Esophagus mucosa (tissue), 1 donor: Measurements from ENCODE around the gene SMARCA5. TPM values are rescaled to one million over a fixed set of nuclear protein-coding genes. Genes with fewer than 3 reads are reported as not detected.

Experiments used
- ATAC-seq: fragments of 200-7000 bp; cut with Tn5 transposase; one replicate; pipeline ENCODE4 v1.9.1; 2020
- total RNA-seq: library from RNA; stranded (reverse); gene quantifications from one replicate; pipeline ENCODE4 v1.2.4, GENCODE V29; 2023
- donor health status: DM: yes; HTN: yes; CAD: no.

Gene SMARCA5
- total RNA-seq, 1 donor from 2014 or later = 17.9 TPM

DNA sequence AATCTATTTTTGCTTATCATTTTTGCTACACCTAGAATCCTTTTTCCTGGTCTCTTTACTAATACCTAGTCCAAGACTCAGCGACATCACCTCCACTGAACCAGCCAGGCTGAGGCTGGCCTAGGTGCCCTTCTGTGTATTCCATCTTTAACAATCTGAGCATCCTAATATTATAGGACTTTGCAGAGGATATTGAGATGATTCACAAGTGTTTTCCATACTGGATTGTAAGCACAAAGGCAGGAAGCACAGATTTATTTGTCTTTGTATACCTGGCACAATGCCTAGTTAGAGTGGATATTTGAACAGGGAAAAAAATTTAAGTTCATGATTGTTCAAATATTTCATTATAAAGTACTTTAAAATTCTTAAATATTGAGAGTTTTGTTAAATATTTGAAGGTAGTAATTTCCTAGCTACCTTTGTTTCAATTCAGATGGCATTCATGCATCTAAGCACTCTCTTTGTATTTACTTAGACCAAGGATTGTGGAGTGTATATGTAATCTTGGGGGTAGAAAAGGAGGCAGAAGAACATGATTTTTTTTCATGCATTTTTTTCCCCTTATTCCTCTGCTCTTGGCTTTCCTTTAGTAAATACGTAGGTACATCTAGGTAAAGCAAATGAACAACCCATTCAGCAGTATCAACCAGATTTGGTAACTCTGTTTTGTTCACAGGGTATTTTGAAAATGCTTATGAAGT is 18.4 kb downstream of the SMARCA5 start:
- no peak for ATAC-seq

DNA sequence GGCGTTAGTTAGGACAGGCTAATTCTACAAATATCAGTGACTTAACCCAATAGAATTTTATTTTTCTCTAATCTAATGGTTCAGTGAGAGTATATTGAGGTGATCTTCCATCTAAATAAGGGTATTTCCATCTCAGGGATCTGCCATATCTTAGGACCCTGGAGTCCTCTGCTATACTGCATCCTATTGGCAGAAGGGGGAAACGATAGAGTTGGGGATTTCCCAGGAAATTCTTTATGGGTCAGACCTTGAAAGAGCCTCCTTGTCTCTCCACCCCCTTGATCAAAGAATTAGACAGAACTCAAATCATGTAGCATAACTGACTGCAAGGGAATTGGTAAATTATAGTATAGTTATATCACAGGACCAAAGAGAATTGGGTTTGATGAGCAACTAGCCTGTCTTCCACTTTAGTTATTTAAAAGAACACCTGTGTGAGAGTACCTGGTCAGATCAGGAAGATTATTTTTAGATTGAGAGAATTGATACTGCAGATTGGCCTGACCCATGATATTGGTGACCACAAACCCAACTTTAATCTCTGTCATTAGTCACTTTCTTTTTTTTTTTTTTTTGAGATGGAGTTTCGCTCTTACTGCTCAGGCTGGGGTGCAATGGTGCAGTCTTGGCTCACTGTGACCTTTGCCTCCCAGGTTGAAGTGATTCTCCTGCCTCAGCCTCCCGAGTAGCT is 25.6 kb downstream of the SMARCA5 start:
- ATAC-seq = no peak

- ATAC-seq = no peak
These were observed 26.1 kb downstream of the SMARCA5 start for GRCh38 chr4:143539670-143540023.

GRCh38 chr4:143549928-143550327 is 36.4 kb downstream of the SMARCA5 start:
- no peak for ATAC-seq

DNA sequence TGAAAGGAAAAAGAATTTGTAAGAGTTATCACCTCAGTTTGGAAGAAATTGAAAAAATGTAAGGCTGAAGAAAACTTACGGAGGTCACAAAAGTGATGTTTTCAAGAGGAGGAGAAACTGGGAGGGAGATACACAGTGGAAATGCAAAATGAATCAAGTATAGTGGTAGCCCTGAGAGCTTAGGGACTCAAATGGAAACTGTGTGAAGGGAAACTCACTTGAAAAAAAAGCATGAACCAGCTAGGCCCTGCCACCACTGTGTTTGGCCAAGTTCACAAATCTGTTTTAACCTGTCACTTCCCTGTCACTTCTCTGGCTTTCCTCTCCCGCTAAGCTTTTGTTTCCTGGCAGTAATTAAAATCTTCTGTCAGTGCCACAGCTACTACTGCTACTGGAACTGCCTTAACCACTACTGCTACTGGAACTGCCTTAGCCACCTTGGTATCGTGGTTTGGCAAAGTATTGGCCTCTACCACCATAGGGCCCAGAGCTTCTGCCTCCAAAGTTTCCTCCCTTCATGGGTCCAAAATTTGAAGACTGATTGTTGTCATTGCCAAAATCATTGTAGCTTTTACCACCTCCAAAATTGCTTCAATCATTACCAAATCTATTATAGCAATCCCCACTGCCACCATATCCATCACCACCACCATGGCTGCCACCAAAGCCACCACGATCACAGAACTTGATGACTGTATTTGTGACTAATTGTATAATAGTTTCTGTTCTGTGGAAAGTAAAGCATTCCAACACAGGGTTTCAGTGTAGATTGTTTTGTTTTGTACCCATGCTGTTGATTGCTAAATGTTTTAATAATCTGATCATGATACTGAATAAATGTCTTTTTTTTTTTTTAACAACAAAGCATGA is 41.5 kb downstream of the SMARCA5 start:
- no peak for ATAC-seq

- ATAC-seq = peak; percentile 41
These were observed 42.2 kb downstream of the SMARCA5 start for GRCh38 chr4:143555676-143556075.

DNA sequence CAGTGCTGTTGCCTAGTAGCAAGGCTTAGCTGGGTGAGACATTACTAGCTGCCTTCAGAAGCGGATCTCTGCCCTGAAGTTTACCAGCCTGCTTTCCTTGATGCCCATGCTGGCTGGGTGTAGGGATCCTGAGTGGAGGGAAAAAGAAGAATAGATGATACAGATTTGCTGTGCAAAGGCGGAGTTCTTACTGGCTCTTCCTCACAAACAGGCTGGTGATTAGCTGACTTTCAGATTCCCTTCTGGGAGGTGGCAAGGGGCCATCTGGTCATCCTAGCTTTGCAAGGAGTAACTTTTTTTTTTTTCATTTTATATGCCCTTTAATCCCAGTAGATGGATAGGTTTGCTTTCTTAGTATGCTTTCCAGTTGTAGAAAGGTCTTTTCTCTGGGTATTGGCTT is 44.8 kb downstream of the SMARCA5 start:
- ATAC-seq = no peak

DNA sequence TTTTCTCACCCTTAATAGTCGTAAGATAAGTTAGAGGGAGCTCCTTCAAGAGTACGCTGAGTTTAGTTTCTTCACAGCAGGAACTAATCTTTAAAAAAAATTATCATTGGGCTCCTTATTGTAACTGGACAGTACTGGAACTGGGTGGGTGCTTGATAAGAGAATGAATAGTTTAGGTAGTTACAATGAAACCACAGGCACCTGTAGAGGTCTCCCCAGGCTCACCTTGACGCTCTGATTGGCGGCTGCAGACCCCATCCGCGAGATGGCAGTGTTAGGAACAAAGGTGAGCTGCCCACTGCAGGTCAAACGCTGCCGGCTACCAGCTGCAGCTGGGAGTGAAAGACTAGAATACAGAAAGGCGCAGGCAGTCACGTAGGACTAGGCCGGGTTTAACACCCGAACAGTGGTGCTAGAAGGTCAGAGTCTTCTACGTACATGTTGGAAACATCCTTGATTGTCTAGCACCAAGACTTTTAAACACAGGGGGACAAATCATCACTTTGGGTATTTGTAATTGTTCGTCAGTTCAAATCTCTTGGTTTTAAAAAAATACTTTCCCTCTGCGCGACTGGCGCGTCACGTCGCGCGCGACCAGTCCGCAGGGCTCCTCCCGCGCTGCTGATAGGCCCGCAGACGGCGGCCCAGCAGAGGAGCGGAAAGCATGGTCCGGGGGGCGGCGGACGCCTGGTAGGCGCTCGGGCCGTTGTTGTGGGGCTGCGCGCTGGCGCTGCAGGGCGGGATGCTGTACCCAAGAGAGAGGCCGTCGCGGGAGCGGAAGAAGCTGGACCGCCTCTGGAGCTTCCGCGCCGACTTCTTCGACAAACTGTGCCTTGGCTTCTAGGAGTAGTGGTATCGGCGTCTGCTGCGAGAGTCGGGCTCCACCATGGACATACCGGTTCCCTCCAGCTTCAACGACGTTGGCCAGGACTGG is 45.6 kb downstream of the SMARCA5 start:
- peak; percentile 83 for ATAC-seq

DNA sequence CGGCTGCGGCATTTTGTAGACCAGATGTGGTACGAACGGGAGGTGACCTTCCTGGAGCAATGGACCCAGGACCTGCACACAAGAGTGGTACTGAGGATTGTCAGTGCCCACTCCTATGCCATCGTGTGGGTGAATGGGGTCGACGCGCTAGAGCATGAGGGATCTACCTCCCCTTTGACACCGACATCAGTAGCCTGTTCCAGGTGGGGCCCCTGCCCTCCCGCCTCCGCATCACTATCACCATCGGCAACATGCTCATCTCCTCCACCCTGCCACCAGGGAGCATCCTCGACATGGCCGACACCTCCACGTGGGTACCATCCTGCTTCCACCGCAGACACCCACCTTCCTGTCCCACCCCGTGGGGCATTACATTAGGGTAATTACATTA is 46.2 kb downstream of the SMARCA5 start:
- peak; percentile 24 for ATAC-seq

- no peak for ATAC-seq
These were observed 51.0 kb downstream of the SMARCA5 start for GRCh38 chr4:143564472-143564871.

DNA sequence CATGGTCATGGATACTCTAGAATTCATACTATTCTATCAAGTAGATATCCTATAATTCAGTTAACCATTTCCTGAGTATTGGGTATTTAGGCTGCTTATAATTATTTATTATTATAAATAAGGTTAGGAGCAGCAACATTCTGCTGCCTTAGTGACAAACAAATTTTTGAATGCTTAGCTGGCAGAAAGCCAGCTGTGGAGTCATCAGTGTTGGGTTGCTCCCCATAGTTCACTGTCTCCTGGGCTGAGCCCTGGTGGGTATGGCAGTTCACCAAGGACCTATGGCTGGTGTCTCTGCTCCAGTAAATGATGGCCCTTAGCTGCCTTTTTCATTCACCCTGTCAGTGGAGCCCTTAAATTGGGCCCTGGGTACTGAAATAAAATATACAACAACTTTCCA is 61.8 kb downstream of the SMARCA5 start:
- ATAC-seq = no peak

GRCh38 chr4:143581331-143581946 is 67.9 kb downstream of the SMARCA5 start:
- ATAC-seq = no peak

- ATAC-seq = no peak
These were observed 72.0 kb downstream of the SMARCA5 start for GRCh38 chr4:143585548-143585947.

GRCh38 chr4:143586080-143586479 is 72.6 kb downstream of the SMARCA5 start:
- no peak for ATAC-seq

DNA sequence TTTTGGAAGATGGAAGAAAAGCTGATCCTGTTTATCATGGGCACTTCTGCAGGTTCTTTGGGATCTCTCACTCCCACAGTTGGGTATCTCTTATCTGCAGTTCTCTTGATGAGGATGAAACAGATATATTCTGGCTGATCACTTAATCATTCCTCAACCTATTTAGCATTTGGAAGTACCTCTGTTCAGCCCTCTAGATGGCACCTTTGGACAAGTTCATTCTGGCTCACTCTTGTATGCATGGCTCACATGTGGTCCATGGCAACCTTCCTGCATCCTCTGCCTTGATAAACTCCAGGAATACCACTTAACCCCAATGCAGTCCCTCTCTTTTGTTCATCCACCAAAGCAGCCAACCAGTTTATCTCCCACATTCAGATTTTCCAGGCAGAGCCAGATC is 74.2 kb downstream of the SMARCA5 start:
- no peak for ATAC-seq

DNA sequence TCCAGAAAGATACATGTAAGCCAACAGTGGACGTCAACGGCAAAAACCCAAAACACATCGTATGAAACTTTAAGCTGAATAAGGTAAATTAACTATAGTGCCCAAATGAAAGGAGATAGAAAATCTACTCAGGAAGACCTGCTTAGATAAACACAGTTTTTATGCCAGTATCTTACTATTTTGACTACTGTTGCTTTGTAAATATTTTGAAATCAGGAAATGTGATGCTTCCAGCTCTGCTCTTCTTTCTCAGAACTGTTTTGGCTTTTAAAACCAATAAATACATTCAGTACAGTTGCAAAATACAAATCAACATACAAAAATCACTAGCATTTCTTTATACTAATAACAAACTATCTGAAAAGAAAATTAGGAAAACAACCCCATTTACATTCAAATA is 83.8 kb downstream of the SMARCA5 start:
- no peak for ATAC-seq

DNA sequence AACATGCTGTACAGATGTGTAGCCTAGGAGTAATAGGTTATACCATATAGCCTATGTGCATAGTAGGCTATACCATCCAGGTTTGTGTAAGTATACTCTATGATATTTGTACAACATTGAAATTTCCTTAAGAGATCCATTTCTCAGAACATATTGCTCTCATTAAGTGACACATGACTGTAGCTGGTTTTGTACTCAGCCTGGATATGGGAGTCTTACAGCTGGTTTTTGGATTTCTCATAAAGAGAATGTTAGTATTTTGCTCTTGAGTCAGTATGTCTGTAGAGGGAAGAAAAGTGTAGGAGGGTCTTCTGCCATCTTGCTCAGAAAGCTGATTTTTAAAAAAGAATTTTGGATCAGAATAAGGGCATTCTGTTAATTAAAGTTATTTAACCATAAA is 85.3 kb downstream of the SMARCA5 start:
- no peak for ATAC-seq

- no peak for ATAC-seq
These were observed 86.3 kb downstream of the SMARCA5 start for GRCh38 chr4:143599827-143600226.

- no peak for ATAC-seq
These were observed 93.0 kb downstream of the SMARCA5 start for GRCh38 chr4:143606480-143606879.
